DND-41 (cell line): ENCODE data around the gene CHRM5.

ENCODE experiments used
- CTCF ChIP-seq: IDR thresholded peaks from 2 replicates; pipeline ENCODE4 v1.5.1; 2012; ENCODE audit warnings: borderline replicate concordance, low read length, moderate library complexity, mild to moderate bottlenecking; ENCODE audit not compliant: poor library complexity, severe bottlenecking; ENCODE audit errors: extremely low read depth
- EZH2 ChIP-seq: IDR thresholded peaks from 3 replicates; pipeline ENCODE4 v1.6.1; 2012; ENCODE audit warnings: borderline replicate concordance, low read depth, mild to moderate bottlenecking, moderate library complexity, low read length, inconsistent platforms; ENCODE audit not compliant: severe bottlenecking

GRCh38 chr15:33975022-33975565 lies 6.8 kb downstream of the CHRM5 start:
- TF ChIP-seq CTCF (no peak), EZH2 (no peak)
